HT-29 (cell line): ENCODE measurements around the gene STIM2. TPM values are rescaled to one million over a fixed set of nuclear protein-coding genes. Genes with fewer than 3 reads are reported as not detected.
"Not testable (repeated sequence)": the region's sequence is repeated elsewhere in the genome, so short reads cannot be mapped to it uniquely, and the experiment has no call there.

Experiments used
- DNase-seq: peaks from one replicate; pipeline ENCODE4 v3.0.0-alpha.2; 2015; ENCODE audit warnings: low spot score
- total RNA-seq: library from RNA; depleted of rRNA; stranded (reverse); fragments of >200 nt; shearing (Covaris generic); gene quantifications from 2 replicates; pipeline ENCODE4 v1.2.3, GENCODE V29; 2014

The STIM2 gene
- total RNA-seq, 1 experiment from 2014 or later: 27.9 TPM

DNA sequence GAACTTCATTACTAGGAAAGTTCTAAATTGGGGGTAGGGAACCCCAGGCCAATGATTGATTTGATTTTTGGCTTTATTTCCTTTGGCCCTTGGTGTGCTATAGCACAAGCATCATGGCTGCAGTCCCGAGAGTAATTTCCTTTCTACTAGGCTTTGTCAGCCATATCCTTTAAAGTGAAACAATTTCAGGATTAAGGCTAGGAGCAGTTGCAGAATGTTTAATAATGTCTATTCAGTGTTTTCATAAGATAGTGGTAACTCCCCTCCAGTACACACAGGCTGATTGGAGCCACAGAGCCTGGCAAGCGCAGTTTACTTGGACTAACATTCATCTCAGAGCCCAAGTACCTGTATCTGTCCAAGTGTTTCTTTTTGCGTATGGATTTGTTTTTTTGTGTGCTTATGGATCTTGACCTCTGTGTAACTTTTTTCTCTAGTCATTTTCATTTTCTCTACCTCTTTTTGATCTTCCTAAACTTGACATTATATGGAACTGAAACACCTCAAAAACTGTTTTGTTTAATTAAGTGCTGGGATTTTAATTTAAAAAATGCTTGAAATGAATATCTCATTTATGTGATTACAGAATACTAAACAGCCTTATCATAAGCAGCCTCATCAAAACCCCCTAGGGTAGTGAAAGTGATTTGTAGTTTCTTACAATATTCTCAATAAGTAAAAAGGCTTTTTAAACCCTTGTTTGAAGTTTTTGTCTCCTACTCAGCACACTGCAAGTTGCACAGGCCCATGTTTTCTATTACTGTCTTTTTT, 7.5 kb downstream of the STIM2 start:
- no peak for DNase-seq

DNA sequence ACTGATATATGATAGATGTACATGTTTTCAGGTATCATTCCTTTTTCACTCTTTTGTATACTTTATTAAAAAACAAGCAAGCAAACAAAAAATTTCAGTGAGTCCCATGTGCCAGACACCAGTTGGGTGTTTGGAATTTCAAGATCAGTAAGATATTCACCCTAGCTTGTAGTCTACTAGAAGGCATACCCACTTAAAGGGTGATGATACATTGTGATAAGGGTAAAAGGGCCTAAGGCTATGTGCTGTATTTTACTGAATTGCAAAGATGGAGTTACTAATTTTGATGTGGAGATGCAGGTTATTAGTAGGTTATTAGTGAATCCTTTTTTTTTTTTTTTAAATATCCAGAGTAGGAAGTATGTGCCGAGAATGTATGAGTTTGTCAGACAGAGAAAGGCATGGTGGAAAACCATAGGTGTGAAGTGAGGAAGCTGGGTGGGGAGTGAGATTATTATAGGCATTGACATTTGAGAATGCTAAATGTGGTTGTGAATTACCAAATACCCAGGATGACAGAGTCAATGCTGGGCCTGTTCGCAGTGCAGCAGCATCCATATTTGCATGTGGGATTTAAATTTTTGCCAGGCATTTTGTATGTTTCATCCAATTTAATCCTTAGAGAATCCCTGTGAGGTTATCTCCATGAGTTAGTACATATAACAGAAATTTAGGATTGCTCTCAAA, 10.1 kb downstream of the STIM2 start:
- no peak for DNase-seq

DNA sequence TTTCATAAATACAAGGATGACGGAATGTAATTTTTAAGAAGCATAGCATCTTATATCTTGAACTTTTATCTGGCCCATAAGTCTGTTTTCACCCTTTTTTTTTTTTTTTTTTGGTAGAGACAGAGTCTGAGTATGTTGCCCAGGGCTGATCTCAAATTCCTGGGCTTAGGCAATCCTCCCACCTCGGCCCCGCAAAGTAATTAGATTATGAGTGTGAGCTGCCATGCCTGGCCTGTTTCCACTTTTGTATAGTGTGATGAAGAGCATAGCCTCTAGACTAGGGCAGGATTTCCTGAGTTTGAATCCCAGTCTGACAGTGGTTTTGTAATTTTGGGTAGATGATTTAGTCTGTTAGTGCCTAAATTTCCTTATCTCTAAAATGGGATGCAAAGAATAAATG, 11.0 kb downstream of the STIM2 start:
- no peak for DNase-seq

DNA sequence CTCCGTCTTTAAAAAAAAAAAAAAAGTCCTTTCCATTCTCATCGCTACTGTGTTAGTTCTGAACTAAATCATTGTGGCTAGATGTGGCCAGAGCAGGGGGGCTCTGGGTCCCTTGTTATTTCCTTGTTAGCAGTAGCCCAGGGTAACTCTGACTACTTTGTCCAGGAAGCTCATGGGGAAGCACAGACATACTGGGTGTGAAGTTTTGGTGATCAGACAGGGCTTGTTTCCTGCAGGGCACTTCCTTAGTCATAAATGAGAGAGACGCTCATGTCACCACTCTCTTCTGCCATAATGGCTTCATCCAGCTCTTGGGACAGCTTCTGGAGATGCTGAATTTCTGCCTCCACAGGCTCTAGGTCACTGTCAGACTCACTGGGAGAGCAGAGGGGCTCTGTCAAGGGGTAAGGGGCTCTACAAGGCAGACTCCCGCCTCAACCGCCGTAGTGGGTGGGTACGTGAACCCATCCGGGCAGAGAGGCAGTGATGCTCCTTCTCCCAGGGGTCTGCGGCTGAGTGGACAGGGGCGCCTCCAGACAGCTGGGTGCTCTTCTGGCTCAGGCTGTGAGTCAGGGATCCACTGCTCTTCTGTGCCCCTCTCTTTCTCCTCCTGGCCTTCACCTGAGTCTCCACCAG, 12.9 kb downstream of the STIM2 start:
- no peak for DNase-seq

DNA sequence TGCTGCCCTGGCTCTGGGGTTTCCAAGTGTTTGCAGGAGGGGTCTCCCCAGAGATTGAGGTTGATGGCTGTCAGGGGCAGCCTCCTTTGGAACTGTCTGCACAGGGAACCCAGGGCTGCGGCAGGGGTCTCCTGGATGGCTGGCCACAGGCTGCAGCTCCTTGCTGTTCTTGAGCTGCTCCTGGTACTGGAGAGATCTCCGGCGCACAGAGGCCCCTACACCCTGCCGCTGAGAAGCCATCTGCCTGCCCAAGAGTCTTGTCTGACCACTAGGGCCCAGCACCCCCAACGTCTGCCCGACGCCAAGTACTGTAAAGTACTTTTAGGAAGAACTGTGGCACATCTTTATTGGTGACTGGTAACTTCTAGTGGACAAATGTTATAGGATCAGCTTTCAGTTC, 13.5 kb downstream of the STIM2 start:
- no peak for DNase-seq

DNA sequence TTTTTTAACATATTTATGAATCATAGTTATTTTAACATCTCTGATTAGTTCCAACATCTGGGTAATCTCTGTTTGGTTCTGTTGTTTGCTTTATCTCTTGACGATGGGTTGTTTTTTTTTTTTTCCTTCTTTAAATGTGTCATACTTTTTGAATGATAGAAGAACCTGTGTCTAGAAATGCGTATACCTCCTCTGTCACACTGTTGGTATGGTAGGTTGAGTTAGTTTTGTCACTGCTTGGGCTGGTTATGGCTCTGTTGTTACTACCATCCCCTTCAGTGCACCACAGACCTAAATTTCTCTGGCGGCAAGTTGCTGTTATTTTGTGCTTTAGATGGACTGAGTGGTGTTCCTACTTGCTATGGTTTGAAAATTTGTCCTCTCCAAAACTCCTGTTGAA, 16.8 kb downstream of the STIM2 start:
- DNase-seq: no peak

DNA sequence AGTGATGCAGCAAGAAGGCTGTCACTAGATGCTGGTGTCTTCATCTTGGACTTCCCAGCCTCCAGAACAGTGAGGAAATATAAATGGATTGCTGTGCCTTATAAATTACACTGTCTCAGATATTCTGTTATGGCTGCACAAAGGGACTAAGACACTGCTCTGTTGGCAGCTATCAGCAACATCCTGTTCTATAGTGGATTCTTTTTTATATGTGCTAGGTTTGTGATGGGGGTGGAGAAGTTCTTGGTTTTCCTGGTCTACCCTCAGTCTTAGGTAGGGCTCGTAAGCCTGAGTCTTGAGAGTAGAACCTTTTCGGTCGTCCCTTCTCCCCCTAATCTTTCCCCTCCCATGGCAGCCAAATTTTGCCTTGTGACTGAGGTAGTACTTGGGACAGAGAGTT, 17.3 kb downstream of the STIM2 start:
- DNase-seq: no peak

- DNase-seq: no peak
Measured at GRCh38 chr4:26878794-26879391, 18.3 kb downstream of the STIM2 start.

- DNase-seq: no peak
Measured at GRCh38 chr4:26879805-26880204, 19.2 kb downstream of the STIM2 start.

- DNase-seq: no peak
Measured at GRCh38 chr4:26884026-26884425, 23.4 kb downstream of the STIM2 start.

DNA sequence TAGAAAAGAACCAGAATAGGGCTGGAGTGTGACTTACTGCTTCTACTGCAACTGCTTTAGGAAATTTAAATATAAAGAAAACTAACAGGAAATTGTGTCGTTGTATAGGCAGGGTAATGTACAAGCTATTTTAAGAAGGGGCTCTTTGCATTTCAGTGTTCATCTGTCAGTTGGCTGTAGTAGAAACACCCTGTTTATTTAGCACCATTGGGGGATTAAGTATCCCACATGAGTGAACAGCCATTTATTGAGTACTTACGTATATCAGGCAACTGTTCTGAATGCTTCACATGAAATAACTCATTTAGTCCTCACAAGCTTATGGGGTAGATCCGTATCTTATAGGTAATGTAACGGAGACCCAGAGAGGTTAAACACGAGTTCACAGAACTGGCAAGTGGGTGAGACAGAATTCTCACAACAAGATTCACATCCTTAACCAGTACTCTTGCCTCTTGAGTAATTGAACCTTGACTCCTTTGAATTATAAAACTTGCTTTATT, 23.9 kb downstream of the STIM2 start:
- no peak for DNase-seq

DNA sequence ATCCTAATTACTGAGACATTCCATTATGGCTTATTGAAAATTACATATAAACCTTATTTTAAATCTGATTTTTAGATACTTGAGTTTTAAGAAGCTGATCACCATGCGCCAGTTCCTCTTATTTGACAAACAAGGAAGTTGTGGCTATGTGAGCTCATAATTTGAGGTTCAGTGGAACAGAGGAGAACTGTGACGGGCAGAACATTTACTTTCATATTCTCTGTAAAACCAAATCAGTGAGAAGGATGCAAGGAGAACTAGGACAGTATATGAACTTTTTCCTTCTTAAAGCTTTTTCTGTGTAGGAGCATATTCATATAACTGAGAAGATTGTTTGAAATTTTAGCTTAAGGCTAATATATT, 25.3 kb downstream of the STIM2 start:
- no peak for DNase-seq

DNA sequence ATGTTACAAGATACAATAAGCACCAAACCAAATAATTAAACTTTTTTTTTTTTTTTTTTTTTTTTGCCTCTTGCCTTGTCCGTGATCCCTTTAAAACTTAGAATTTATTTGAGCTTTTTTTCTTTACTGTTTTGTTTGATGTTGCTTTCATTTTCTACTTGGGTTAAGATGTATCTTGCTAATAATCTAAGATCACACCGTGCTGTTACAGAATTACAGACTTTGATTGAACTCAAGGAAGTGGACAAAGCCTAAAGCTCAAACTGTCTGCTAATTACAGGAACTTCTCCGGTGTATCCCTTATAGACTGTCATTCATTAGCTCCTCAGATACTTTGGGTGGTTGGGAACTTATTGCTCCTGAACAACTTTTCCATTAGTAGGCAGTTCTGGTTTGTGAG, 26.5 kb downstream of the STIM2 start:
- DNase-seq: no peak

GRCh38 chr4:26887809-26888208, 27.2 kb downstream of the STIM2 start:
- DNase-seq: no peak

DNA sequence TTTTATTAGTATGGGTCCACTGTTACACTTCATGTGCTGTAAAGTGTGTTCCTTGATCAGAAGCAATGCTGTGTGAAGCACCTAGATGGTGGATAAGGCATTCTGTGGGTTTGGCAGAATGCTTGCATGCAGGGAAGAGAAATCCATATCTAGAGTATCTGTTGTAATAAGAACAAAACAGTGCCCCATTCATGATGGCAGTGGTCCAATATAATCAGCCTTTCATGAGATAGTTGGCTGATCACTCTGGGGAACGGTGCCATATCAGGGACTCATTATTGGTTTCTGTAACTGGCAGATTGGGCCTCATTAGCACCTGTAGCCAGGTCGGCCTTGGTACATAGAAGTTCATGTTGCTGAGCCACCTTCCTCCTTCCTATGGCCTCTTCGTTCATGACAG, 28.7 kb downstream of the STIM2 start:
- no peak for DNase-seq

DNA sequence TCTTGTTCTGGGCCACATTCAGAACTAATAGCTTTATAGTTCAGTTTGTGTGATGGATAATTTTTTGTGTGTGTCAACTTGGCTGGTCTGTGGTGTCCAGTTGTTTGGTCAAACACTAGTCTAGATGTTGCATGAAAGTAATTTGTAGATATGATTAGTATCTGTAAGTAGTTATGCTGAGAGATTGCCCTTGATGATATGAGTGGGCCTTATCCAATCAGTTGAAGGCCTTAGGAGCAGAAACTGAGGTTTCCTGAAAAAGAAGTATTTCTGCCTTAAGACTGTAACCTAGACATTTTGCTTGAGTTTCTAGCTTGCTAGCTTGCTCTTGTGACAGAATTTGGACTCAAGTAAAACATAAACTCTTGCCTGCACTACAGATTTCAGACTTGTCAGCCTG, 30.4 kb downstream of the STIM2 start:
- DNase-seq: no peak

- no peak for DNase-seq
Measured at GRCh38 chr4:26891867-26892266, 31.2 kb downstream of the STIM2 start.

DNA sequence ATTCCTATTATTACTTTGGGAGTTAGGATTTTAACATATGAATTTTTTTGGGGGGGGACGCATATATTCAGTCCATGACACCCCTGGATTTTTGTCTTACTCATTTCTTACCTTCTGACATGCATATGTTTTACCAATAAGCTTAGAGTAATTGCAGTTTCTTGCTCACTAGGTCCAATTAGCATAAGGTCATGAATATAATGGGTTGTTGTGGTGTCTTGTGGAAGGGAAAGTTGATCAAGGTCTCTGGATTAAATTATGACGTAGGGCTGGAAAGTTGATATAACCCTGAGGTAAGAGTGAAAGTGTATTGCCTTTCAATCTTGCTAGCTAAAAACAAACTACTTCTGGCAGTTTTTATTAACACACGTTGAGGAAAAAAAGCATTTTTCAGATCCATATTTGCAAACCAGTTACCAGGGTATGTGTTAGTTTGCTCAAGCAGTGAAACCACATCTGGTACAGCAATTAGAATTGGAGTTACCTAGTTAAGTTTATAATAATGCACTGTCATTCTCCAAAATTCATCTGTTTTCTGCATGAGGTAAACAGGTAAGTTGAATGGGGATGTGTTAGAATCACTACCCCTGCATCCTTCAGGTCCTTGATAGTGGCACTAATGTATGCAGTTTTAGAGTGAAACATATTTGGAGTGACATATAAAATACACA, 32.0 kb downstream of the STIM2 start:
- no peak for DNase-seq

- no peak for DNase-seq
Measured at GRCh38 chr4:26893491-26893890, 32.9 kb downstream of the STIM2 start.

GRCh38 chr4:26894881-26895280, 34.2 kb downstream of the STIM2 start:
- DNase-seq: not testable (repeated sequence)

DNA sequence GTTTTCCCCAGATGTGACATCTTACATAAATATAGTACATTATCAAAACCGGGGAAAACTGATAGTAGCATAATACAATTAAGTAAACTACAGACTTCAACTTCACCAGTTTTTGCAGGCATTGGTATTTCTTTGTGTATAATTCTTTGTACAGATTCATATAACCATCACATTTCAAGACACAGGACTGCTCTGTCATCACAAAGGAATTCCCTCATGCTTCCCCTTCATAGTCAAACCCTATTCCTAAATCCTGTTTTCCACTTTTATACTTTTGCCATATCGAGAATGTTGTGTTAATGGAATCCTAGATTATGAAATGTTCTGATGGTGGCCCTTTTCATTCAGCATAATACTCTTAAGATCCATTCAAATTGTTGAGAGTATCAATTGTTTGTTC, 36.0 kb downstream of the STIM2 start:
- DNase-seq: no peak

GRCh38 chr4:26899991-26900390, 39.4 kb downstream of the STIM2 start:
- DNase-seq: no peak
